ENCODE measurements around the gene UGDH.

- TF ChIP-seq CTCF (IDR thresholded peaks at IDR 0.05) (no peak), POLR2AphosphoS5 (IDR thresholded peaks at IDR 0.05) (no peak)
Observed at GRCh38 chr4:39495446-39496213, 31.6 kb downstream of the UGDH start.
